HG02885 (cell line): ENCODE results near the gene NDUFS8.

Source experiments
- ATAC-seq: cut with Tn5 transposase; IDR thresholded peaks from one replicate; pipeline ENCODE4 v1.9.1; 2021; ENCODE audit warnings: mild to moderate bottlenecking; ENCODE audit not compliant: unreplicated experiment, poor library complexity

Gene NDUFS8

DNA sequence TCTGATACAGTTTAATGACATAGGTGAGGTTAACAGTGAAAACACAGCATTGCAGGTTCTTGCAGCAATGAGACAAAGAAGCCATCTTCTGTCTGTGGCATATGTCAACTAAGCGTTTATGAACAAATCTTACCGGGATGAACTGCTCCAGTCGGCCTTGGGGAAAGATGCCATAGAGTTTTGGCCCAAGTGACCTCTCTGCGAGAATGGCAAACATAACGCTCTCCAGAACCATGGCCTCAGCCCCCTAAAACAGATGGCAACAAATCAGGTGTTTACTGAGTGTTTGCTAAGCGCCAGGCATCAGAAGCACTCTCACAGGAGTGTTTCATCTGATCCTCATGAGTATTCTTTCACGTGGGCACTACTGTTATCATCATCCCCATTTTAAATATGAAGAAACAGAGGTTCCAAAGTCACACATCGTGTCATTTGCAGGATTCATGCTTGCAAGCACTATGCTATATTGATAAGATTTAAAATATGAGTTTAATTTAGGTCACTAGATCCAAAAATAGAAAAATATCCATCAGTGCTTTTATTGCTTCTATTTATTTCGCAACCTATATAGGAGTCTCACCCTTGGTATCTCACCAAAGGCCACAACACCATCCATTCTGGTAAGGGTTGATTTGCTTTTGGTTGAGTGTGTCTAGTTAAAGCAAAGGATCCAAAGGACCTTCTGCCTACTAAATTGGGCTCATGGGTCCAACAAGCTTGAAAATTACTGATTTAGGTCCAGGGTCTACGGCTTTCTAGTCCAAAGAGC lies 44.3 kb downstream of the NDUFS8 start:
- ATAC-seq: no peak

DNA sequence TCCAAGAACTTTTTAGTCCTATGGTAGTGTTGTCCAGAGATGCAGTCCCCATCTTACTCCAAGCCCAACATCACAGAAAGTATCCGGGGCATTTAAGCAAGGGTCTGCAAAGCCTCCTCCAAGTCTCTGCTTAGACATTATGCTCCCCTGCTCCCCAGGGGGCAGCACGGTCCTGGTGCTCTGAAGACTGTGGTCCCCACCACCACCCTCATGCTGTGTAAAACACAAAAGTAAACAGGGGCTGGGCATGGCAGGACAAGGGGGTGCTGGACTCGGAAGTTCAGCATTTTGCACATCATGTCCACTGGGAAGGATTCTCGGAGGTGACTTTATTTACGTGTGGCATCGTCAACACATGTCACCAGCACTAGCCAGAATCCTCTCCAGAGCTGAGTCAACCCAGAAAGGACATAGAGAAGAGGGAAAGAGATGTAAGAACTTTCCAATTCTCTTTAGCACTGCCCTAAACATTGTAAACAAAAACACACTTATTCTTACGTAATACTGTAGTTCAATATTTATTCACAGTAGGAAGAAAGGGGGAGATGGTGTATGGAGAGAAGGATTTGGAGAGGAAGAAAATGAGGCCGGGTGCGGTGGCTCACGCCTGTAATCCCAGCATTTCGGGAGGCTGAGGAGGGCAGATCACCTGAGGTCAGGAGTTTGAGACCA lies 46.0 kb downstream of the NDUFS8 start:
- no peak for ATAC-seq

DNA sequence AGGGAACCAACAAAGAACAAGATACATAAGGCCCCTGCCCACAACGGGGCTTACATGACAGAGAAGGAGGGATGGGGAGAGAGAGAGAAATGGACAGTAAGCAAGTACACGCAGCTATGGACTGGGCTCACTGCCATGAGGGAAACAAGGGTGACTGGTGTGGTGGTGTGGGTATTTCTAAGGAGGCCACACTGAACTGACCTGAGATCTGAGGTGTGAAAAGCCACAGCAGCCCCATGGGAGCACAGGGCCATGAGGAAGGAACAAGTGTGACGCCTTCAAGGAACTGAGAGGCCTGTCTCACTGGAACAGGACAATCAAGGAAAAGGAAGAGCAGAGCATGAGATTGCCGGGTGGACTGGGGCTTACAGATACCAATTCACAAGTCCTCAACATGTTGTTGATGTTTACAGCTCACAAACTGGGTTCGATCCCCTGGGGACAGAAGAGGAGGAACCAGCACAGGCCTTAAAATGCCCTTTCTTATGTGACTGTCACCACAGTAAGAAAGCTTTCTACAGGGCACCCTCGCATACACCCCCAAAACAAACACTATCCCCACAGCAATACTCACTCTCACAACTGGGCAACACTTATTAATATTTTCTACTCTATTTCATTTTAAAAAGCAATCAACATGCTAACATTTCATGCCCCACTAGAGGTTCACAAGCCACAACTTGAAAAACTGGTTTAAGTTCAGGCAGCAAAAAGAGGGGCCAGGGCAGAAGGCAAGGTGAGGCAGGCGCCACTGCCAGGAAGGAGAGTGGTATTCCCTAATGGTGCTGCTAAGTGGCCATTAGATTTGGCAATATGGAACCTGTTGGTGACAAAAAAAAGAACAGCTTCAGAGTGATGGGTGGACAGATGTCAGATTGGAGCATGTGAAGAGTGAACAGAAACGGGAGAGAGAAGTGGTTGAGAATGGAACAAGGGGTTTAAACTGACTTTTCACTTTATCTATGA lies 47.4 kb downstream of the NDUFS8 start:
- ATAC-seq: no peak

DNA sequence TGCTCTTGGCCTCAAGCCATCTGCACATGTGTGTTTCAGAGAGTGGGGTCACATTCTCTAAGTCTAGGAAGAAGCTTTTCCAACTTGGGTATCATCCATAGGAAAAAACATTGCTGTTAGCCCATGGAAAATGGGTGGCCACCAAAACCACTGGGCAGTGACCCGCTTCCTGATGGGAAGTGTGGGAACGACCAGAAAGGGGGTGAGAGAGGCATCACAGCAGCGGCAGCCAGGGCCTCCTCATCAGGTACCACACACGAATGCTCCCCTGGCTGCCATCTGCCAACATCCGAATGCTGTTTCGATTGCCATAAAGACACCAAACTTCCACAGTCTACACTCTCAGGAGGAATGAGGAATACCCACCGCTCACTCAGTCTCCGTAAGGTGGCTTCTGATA lies 50.4 kb downstream of the NDUFS8 start:
- ATAC-seq: no peak

DNA sequence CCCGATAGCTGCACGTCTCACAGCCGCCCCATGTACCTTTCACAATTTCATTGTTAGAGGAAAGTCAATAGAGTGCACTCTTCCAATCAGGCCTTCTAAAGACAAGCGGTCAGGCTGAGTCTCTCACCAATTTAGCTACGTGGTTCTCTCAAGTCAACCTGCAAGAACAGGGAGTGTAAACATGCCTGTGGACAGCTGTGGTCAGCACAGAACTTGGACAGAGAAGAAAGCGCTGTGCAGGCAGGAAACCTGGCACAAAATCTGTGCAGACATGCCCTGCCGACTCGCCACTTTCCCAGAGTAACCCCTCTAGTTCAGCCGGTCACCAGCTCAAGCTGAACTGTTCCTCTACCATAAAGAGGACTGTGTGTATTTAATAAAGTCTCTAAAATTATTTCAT lies 51.2 kb downstream of the NDUFS8 start:
- no peak for ATAC-seq

DNA sequence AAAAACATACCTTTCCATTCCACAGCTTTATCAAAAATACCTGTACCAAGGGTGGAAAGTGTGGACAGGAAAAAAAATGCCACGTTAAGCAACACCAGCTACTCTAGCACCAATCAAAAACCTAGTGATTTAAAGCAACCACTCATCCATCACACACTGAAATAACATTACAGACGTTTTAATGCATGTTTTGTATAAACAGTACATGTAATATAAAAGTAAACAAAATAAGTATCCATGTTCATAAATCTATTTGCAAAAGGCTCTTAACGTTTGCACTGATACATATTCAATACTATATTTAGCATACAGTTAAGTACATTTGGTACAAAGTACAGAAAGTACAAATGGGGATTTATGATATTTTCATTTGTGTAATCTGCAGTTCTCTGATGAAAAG lies 52.0 kb downstream of the NDUFS8 start:
- no peak for ATAC-seq

DNA sequence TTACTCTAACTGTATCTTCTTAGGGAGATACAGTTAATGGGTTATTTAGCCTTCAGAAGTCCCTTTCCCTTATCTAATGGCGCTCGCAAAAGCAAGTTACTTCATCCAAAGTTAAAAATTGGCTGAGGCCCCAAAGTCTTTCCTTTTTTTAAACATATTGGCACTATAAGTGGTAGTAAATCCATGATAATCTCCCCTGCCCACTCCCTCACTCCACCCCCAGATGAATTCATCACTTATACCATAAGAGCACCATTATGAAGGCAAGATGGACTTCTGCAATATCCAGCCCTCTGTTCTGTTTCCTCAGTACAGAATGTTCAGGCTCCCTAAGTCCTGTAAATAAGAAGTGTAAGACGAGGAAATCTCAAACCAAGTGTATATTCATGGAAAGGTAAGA lies 53.0 kb downstream of the NDUFS8 start:
- no peak for ATAC-seq
